IPS-18c (cell line): Measurements from ENCODE around the gene TNS3.
A peak's percentile ranks its signal among the peaks of the same experiment; 100 is the strongest.

ENCODE experiments used
- H3K4me3 ChIP-seq: 2 replicates; pipeline ENCODE4 v1.7.0; 2013; ENCODE audit warnings: low read depth, mild to moderate bottlenecking, low read length, moderate library complexity; ENCODE audit not compliant: insufficient read depth
- H3K9me3 ChIP-seq: one replicate; pipeline ENCODE4 v1.6.1; 2013; ENCODE audit warnings: mild to moderate bottlenecking, low read length, moderate library complexity; ENCODE audit not compliant: control insufficient read depth, insufficient read depth

TNS3 gene

DNA sequence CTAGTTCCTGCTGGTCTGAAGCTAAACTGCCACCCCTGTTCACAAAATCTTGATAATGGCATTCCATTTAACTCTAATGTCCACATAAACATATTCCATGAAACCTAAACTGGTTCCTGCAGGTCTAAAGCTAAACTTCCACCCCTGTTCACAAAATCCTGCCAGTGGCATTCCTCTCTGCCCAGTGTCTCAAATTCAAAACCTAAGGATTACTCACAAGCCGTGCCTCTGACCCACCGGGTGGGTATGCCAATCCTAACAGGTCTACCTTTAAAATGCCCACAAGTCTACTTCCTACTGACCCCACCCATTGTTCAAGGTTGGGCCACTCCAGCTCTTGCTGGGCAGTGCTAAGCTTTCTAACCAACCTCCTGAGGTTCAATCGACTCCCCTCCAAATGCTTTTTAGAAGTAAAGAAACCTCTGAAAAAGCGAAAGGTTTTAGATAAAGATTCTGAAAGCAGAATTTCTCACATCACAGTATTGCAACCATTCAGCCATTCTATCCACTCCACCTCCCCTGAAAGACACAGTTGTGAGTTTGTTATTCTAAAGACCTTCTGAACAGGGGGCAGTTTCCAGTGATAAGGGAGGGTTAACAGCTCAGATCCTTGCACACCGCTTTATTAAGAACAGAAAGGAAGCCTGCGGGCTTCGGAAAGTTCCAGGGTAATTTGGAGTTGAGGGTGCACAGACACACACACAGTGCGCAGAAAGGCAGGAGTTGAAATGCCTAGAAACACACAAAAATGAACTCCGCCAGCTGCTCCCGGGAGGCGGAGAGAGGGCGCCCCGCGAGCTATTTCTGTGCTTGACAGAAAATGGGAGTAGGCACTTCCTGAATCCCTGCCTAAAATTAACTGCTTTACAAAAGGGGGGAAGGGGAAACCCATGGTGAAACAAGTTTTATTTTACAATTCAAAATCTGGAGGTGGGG lies 87.7 kb downstream of the TNS3 start:
- peak overlapping the region; percentile 15; the same call in 1 of the 2 replicates for H3K4me3 ChIP-seq
- H3K9me3 ChIP-seq: no peaks in the 10 kb centered on the region

DNA sequence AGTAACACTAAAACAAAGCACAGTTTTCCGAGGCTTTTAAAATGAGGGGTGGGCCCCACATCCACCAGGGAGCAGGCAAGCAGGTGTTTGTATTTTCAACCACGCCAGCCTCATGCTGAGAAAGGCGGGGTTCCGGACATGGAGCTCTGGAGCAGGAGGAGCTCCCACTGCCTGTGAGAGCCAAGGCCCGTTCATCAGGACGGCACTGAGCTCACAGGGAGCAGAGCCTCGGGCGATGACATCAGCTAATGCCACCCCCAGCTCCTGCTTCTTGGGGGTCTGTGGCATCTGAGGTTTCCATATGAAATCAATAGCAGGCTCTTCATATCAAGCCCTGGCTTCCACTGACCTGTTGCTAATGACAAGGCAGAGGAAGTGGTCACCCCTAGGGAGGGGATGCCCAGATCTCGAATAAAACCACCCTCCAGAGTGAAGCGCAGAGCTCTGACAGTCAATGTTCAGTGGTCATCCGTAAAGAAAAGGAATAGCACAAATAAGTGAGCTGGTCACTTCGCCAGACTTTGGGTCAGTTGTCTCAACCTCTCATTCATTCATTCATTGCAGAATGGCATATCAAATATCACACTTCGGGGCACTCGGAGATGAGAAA lies 89.1 kb downstream of the TNS3 start:
- Histone ChIP-seq H3K9me3 (no peaks in the 10 kb centered on the region), H3K4me3 (no peak overlapping the region)

- no peak overlapping the region; the same call in 1 of the 2 replicates for H3K4me3 ChIP-seq
- no peaks in the 10 kb centered on the region for H3K9me3 ChIP-seq
Measured at GRCh38 chr7:47490501-47491265, 91.2 kb downstream of the TNS3 start.

DNA sequence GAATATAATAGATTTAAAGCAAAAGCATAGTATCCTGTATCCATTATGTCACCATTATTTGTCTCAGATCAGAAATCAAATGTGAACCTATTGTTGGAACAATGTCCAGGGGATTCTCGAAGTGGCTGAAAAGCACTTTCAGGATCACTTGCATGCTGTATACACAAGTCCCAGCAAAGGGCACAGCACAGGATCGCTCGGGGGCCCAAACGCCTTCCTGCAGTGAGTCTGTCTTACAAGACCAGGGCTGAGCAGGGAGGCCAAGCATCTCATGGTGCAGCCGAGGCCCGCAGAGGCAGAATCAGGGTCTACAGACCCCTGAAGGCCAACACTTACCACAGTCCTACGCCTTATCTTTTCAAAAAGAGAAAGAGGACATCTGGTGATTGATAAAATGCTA lies 92.3 kb downstream of the TNS3 start:
- no peak overlapping the region for H3K4me3 ChIP-seq

DNA sequence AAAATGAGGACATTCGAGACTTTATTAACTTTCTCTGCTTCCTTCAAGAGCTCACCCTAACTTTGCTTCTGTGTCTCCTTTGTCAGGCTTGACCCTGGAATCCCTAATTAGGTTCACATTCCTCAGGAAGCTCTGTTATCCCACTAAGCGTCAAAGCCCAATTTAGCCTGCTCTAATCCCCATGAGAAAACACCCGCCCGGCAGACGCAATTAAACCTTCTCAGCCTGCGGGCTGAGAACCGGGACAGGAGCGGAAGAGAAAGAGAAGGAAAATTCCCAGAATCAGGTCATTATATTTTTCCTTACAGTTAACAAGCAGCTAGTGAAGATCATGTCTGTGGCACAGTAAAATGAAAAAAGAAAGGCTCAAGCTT lies 93.0 kb downstream of the TNS3 start:
- Histone ChIP-seq H3K4me3 (no peak overlapping the region), H3K9me3 (no peaks in the 10 kb centered on the region)

More for the DNA sequence above, 92.3 kb downstream of the TNS3 start:
- no peaks in the 10 kb centered on the region for H3K9me3 ChIP-seq

DNA sequence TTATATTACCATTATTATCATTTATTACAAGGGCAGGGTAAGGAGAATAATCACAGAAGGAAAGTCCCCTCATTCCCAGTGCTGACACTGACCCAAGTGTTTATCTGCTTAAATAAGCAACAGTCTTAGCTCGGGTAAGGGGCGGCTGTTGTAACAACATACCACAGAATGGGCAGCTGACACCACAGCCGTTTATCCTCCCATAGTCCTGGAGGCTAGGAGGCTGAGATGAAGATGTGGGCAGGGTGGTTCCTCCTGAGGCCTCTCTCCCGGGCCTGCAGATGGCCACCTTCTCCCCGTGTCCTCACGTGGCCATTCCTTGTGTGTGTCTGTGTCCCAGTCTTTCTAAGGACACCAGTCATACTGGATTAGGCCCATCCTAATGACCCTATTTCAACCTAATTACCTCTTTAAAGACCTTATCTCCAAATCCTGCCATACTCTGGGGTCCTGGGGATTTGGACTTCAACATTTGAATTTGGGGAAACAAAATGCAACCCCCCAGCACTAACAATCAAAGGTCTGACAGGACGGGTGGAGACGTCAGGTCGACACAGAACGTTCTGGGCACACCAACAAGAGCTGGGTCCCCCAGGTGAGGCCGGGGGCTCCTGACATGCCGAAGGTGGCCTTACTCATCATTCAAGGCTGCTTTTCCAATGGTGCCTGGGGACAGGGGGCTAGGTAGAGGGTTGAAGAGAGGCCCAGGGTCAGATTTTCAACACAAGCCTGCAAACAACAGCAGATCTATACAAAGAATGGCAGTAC lies 93.5 kb downstream of the TNS3 start:
- Histone ChIP-seq H3K9me3 (no peaks in the 10 kb centered on the region), H3K4me3 (no peak overlapping the region)

GRCh38 chr7:47485640-47486435 lies 96.1 kb downstream of the TNS3 start:
- H3K9me3 ChIP-seq: no peaks in the 10 kb centered on the region
- H3K4me3 ChIP-seq: no peak overlapping the region; the same call in 1 of the 2 replicates

DNA sequence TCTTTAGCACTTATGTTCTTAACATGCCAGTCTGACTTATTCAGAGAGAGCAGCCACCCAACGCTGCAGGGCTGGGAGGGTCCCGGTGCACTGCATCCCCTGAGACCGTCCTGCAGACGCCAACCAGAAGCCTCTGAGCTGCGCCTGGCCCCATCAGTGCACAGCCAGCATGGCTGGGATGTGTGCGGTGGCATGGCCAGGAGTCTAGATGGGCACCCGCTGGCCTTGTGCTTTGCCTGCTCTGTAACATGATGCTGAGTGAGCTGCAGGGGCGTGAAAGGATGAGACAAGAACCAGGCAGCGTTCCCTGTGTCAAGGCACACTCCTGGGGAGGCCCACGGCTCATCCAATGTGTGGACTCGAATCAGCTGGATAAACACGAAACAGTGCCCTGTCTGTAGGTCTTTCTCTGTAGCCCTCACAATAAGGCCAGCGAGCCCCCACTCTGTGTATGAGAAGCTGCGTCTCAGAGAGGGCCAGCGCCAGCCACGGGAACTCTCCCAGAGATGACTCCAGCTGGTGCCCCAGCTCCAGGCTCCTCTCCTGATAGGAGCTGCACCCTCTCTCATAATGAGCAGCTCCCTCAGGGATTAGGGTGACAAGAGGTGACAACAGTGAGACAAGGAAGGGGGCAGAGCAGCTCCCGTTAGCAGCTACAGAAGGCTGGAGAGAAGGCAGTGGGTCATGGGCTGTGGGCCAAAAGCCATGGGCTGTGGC lies 96.8 kb downstream of the TNS3 start:
- H3K4me3 ChIP-seq: no peak overlapping the region
- no peaks in the 10 kb centered on the region for H3K9me3 ChIP-seq

DNA sequence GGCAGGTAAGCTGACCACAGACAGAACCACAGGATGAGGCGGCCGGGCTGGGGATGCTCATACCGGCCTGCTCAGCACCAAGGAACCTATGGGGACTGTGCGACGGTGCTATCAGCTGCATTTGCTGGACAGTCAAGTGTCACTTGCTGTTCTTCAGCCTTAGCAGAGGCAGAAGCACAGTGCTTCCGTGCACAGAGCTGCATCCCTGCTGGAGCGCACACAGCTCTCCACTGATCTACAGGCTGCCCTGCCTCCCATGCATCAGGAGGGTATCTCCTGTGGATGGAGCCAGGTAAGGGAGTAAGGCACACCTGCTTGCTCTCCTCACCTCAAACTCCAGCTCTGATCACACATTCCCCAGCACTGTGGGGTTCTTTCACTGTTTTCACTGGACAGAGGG lies 97.5 kb downstream of the TNS3 start:
- H3K4me3 ChIP-seq: no peak overlapping the region
- H3K9me3 ChIP-seq: no peaks in the 10 kb centered on the region

- no peaks in the 10 kb centered on the region for H3K9me3 ChIP-seq
- no peak overlapping the region for H3K4me3 ChIP-seq
Measured at GRCh38 chr7:47483604-47484273, 98.2 kb downstream of the TNS3 start.

GRCh38 chr7:47482013-47482875 lies 99.7 kb downstream of the TNS3 start:
- Histone ChIP-seq H3K9me3 (no peaks in the 10 kb centered on the region), H3K4me3 (no peak overlapping the region)

DNA sequence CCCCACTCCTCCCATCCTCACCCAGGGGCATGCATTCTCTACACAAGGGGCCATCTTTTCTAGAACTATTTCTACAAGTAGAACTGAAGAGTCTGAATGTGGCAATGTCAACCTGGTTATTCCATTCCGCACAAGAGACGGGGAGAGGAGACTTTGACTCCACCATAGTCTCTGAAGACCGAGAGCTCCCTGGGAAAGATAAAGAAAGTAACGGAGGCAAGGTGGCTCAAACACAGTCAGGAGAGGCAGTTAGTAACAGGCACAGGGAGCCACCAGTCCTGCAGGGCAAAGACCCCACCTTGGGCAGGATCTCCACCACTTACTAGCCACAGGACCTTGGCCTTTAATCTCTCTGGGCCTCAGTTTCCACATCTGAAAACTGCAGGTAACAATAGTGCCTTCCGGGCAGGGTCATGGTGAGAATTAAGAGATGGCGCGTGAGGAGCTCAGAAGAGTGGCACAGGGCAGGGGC lies 100.3 kb downstream of the TNS3 start:
- Histone ChIP-seq H3K9me3 (no peaks in the 10 kb centered on the region), H3K4me3 (no peak overlapping the region)

DNA sequence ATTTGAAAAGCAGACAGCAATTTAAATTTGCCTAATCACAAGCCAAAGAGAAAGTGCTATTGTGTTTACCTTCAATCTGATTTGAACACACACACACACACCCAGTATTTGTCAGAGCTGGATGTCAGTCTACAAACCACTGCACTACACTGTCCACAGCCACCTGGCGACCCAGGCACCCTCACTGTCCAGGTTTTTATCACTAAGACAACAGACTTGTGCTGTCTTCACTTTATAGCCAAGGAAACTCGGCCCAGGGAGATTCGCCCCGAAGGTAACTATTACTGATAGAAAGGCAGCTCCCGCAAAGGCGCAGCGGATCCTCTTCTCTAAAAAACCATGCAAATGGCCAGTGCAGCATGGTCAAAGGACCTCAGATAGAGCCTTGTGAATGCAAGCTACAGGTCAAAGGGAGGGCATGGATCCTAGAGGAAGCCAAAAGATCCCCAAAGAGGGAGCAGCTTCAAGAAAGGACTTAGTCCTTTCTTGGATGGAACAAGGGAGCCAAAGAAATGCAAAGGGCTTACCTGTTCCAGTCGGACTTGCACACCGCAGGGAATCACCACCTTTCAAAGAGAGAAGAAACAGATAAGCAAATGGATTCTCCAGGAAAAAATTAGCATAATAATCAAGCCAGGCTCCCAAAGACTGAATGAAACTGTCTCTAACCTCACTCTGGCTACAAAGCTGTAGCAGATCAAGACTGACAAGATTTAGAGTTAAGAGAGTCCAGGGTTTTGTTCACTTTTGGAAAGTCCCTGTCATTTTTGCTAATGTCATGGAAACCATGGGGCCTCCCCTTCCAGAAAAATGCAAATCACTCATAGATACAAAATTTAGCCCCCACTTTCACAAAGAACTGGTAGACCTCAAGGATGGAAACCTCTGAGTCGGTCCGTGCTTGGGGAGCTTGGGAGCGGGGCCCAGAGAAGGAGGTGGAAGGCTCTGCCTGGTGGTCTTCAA lies 101.1 kb downstream of the TNS3 start:
- no peak overlapping the region for H3K4me3 ChIP-seq
- H3K9me3 ChIP-seq: no peaks in the 10 kb centered on the region
